ENCODE measurements around the gene FAM227B.

- TF ChIP-seq EZH2 (IDR thresholded peaks at IDR 0.05) (no peak), POLR2AphosphoS5 (IDR thresholded peaks at IDR 0.05; ENCODE audit: borderline replicate concordance, low read depth, low read length) (no peak), FOXP2 (optimal IDR thresholded peaks at IDR 0.05; ENCODE audit: control extremely low read depth, extremely low read length, insufficient read depth) (no peak)
These were observed 90.5 kb downstream of the FAM227B start for GRCh38 chr15:49530092-49530491.

Data from SK-N-MC (cell line).